ENCODE measurements around the gene ZNF500.
"Not testable (repeated sequence)": the region's sequence is repeated elsewhere in the genome, so short reads cannot be mapped to it uniquely, and the experiment has no call there.

Gene ZNF500

DNA sequence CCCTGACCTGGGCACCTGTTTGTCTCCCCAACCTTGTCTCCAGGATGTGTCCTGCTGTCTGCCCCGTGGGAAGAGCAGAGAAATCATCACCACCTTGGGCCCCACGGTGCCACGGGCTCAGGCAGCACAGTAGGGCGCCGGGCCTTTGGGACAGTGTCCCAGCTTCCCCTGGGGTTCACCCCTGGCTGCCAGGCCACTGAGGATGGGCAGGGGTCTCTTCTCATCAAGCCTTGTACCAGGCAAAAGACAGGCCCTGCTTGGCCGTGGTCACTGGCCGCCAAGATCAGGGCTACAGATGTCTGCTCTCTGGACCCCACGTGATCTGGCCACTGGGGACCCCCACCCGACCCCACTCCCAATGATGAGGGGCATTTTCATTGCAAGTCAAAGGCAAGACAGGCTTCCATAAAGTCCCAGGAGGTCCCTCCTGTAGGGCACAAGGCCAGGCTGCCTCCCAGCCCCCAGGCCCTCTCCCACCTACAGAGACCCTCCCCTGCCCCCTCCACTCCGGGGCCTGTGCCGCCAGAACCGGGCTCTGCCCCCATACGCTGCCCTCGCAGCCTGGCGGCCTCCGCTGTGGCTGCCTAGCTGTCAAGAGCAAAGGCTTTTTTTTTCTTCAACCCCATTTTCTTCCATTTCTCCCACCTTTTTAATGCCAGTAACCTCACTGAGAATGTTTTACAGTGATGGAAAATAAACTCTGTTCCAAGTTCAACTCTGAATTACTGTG is 18.1 kb downstream of the ZNF500 start:
- TF ChIP-seq POLR2A (IDR thresholded peaks at IDR 0.05; ENCODE audit: low read depth, low read length) (no peak), TAF1 (IDR thresholded peaks at IDR 0.05; ENCODE audit: borderline replicate concordance, low read depth, low read length) (no peak), POLR2AphosphoS5 (IDR thresholded peaks at IDR 0.05; ENCODE audit: low read depth, low read length) (no peak)
- no peak for DNase-seq (ENCODE audit: insufficient read length)
- no peak for FAIRE-seq

DNA sequence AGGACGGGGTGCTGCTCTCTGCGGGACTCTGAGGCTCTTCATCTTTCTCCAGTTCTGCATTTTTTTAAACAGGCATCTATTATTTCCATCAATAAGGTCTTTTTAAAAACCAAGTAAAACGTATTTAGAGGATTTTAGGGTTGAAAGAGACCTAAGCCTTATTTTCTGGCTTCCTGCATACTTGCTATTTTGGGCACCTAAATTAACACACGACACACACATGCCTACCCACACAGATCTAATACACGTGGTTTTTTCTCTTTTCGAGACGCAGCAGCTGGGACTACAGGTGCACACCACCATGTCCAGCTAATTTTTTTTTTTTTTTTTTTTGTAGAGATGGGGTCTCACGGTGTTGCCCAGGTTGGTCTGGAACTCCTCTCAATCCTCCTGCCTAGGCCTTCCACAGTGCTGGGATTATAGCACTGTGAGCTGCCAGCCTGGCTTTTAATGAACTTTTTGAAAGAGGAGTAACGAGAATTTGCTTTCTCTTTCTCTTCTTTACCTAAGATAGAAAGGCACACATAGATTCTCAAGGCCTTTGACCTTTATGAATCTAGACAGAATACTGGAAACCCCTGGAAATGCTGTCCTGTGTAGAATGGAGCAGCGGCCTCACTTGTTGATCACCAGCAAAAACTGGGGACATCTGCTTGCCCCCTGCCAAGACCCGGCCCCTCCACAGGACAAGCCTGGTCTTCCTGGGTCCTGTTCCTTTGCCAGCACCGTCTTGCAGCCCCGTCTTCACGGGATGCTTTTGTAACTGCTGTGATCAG is 18.9 kb downstream of the ZNF500 start:
- DNase-seq (ENCODE audit: insufficient read length) = no peak
- TF ChIP-seq POLR2A (IDR thresholded peaks at IDR 0.05; ENCODE audit: low read depth, low read length) (no peak), POLR2AphosphoS5 (IDR thresholded peaks at IDR 0.05; ENCODE audit: low read depth, low read length) (no peak), TAF1 (IDR thresholded peaks at IDR 0.05; ENCODE audit: borderline replicate concordance, low read depth, low read length) (no peak)
- FAIRE-seq = no peak

DNA sequence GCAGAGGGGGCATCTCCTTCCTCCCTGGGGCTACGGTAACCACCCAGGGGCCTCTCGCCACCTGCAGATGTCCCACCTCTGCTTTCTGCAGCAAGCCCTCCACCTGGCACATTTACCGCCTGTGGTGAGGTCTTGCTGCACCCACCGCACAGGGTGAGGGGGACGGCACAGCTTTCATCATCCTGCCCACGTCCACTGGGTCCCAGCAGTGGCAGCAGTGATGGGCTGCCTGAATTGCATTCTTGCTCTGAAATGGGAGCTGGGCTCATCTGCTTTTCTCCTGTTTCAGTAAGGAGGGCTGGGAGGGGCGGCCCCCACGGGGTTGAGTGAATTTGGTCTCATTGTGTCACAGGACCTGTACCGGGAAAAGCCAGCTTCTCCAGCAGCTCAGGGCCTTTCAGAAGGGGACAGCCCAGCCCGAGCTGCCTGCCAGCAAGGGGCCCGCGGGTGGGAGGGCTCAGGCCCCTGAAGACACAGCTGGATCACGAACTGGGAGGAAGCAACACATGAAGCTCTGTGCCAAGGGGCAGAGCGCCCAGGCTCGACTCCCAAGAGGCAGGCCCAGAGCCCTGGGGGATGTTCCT is 19.9 kb downstream of the ZNF500 start:
- no peak for FAIRE-seq
- no peak for DNase-seq (ENCODE audit: insufficient read length)
- TF ChIP-seq POLR2A (IDR thresholded peaks at IDR 0.05; ENCODE audit: low read depth, low read length) (no peak), POLR2AphosphoS5 (IDR thresholded peaks at IDR 0.05; ENCODE audit: low read depth, low read length) (no peak)

DNA sequence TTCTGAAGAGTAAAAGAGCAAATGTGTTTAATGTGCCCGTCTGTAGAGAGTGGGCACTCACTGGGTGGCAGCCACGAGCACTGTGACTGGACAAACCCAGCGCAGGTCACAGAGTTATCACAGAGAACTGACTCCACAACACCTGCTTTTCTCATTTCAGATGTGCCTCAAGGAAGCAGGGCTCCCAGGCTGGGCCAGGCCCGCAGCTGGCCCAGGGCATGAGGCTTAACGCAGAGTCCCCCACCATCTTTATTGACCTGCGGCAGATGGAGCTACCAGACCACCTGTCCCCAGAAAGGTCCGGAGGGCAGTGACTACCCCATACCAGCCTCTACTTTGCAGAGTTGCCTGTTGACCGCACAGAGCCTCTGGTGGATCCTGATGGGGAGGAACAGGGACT is 20.7 kb downstream of the ZNF500 start:
- DNase-seq (ENCODE audit: insufficient read length) (no peak), FAIRE-seq (no peak)
- TF ChIP-seq POLR2AphosphoS5 (IDR thresholded peaks at IDR 0.05; ENCODE audit: low read depth, low read length) = no peak
- no peak for TF ChIP-seq TAF1 (IDR thresholded peaks at IDR 0.05; ENCODE audit: borderline replicate concordance, low read depth, low read length)
- no peak for TF ChIP-seq POLR2A (IDR thresholded peaks at IDR 0.05; ENCODE audit: low read depth, low read length)

DNA sequence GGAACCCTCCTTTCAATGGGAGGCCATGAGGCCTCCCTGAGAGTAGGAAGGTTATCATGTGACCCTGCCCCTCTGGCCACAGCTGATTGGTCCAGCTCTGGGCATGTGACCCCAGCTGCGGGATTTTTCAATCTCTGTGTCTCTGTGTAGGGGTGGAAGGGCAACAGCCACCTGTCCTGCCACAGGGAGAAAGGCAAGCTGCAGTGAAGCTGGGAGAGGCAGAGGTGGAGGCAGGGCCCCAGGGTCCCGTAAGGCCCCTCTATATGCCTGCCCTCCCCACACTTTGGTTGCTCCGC is 21.7 kb downstream of the ZNF500 start:
- TF ChIP-seq POLR2A (IDR thresholded peaks at IDR 0.05; ENCODE audit: low read depth, low read length) (no peak), TAF1 (IDR thresholded peaks at IDR 0.05; ENCODE audit: borderline replicate concordance, low read depth, low read length) (no peak), POLR2AphosphoS5 (IDR thresholded peaks at IDR 0.05; ENCODE audit: low read depth, low read length) (no peak)
- FAIRE-seq = no peak
- DNase-seq (ENCODE audit: insufficient read length) = no peak

DNA sequence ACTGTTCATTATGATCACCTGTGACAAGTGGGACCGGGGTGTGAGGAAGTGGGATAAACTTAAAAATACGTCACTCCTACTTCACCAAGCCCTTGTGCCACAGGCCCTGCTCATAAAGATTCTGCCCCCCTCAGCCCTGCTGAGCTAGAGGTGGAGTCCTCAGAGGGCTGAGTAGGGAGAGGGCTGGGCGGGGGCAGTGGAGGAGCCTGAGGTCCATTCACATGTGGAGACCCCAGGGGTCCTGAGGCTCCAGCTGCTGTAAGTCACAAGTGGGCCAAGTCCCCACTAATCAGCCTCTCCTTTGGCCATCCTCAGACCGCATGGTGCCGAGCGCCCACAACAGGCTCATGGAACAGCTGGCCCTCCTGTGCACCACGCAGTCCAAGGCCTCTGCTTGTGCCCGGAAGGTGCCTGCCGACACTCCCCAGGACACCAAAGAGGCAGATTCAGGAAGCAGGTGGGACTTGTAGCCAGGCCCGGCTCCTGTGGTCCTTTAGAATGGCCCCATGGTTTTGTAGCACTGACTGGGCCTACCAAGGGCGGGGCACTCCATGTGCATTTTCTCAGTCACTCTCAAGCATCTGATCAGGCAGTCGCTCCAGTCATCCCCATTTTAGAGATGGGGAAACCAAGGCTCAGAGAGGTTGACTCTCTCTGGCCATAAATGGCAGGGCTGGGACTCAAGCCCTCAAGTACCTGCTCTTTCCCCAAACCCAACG is 22.2 kb downstream of the ZNF500 start:
- no peak for DNase-seq (ENCODE audit: insufficient read length)
- FAIRE-seq = no peak
- TF ChIP-seq POLR2A (IDR thresholded peaks at IDR 0.05; ENCODE audit: low read depth, low read length) = no peak

DNA sequence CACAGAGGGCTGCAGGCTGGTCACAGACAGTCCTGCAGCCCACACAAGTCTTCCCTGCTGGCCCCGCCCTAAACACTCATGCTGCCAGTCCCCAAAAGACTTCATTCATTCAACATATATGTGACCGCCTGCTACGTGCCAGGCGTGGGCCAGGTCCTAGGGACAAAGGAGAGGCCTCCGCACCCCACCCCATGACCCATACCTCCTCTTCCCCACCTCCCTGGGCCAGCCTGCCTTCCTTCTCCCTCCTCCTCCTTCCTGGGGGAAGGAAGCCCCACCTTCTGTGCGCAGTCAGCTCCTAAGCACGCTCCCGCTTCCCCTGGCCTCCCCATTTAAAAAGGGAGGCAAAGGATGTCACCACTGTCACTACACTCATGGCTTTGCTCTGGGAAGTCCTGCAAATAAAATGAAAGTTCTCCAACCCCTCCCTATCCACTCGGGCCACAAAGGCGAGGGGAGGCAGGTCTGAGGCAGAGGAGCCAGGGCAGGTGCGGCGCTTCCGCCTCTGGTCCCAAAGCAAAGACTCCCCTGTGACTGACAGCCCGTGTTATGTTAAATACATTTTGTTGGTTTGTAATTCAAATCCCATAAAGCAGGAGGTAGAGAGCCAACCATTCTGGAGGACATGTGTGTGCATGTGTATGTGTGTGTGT is 23.6 kb downstream of the ZNF500 start:
- FAIRE-seq = no peak
- TF ChIP-seq POLR2AphosphoS5 (IDR thresholded peaks at IDR 0.05; ENCODE audit: low read depth, low read length) (no peak), TAF1 (IDR thresholded peaks at IDR 0.05; ENCODE audit: borderline replicate concordance, low read depth, low read length) (no peak), POLR2A (IDR thresholded peaks at IDR 0.05; ENCODE audit: low read depth, low read length) (no peak)
- DNase-seq (ENCODE audit: insufficient read length) = no peak

DNA sequence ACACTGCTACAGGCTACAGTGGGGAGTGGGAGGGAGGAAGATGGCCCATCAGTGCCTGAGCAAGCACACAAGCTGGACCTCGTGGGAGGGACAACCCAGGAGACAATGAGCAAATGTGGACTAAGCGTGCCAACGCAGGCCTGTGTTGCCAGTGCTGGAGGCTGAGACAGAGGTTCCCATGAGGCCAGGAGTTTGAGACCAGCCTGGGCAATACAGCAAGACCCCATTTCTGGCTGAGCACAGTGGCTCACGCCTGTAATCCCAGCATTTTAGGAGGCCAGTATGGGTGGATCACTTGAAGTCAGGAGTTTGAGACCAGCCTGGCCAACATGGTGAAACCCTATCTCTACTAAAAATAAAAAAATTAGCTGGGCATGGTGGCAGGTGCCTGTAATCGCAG is 28.6 kb downstream of the ZNF500 start:
- not testable (repeated sequence) for FAIRE-seq; DNase-seq (ENCODE audit: insufficient read length)

DNA sequence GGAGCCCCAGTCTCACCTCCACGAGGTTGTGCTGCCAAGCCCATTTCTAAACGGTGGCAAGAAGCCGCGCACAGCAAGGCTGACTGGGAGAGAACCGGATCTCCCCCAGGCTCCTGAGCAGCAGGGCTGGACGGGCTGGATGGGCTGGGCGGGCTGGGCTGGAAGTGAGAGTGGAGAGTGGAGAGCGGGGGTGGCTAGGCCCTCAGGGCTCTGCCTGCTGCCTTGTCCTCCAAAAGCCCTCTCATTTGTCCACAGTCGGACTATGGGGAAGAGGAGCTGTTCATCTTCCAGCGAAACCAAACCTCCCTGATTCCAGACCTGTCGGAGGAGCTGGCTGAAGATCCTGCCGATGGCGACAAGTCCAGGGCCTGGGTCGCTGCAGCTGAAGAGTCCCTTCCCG is 29.4 kb downstream of the ZNF500 start:
- FAIRE-seq = no peak
- no peak for TF ChIP-seq POLR2AphosphoS5 (IDR thresholded peaks at IDR 0.05; ENCODE audit: low read depth, low read length)
- TF ChIP-seq POLR2A (IDR thresholded peaks at IDR 0.05; ENCODE audit: low read depth, low read length) = no peak
- TF ChIP-seq TAF1 (IDR thresholded peaks at IDR 0.05; ENCODE audit: borderline replicate concordance, low read depth, low read length) = no peak
- DNase-seq (ENCODE audit: insufficient read length) = no peak

DNA sequence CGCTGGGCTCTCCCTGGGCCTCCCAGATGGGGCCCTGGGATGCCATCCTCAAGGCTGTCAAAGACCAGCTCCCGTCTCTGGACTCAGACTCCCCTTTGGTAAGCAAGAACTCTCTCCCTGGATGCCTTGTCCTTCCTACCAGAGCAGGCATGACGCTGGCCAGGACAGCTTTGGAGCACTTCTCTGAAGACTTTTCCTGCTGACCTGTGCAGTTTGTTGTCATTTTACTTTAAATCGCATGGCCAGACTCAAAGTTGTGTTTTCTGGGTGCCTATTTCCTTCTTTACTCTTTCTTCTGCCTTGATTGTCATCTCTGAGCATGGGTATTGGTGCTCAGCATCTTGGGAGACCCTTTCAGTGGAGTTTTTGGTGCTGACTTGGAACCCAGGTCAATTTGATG is 30.4 kb downstream of the ZNF500 start:
- FAIRE-seq = no peak

DNA sequence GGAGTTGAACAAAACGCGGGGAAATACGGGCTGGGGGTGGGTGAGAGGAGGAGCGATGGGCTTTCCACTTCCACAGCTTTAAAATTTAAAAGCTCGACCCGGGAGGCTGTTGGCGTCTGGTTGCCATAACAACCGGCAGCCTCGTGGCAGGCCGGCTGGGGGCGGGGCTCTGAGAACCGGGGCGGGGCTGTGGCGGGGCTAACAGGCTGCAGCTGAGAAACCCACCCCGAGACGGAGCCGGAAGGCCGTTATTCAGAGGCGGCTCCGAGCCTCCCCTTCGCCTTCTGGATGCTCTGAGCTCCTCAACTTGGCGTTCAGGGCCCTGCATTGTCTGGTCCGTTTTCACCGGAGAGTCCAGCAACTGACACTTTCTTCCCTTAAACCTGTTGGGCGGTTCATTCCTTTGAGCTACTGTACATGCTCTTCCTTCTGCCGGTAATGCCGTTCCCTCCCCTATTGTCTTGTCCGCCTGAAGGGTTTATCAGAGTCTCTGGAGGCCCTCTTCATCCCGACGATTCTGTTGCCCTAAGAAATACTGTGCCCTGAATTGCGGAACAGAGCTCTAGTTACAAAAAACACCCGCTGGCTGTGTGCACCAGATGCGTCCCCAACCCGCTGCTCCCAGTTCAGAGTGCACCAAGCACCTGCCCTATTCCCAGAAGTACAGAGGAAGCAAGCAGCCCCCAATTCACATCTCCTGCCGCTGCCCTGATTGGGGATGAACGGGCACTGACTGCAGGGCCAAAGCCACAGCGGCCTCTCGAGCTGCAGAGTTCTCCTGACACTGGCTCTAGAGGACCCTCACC is 32.0 kb downstream of the ZNF500 start:
- TF ChIP-seq POLR2AphosphoS5 (IDR thresholded peaks at IDR 0.05; ENCODE audit: low read depth, low read length) (no peak), TAF1 (IDR thresholded peaks at IDR 0.05; ENCODE audit: borderline replicate concordance, low read depth, low read length) (no peak), POLR2A (IDR thresholded peaks at IDR 0.05; ENCODE audit: low read depth, low read length) (peak; percentile 67; the same call in 1 of the 2 replicates)
- FAIRE-seq (peak; percentile 89), DNase-seq (ENCODE audit: insufficient read length) (peak; percentile 90)

More for the DNA sequence above, 30.4 kb downstream of the ZNF500 start:
- no peak for DNase-seq (ENCODE audit: insufficient read length)
- TF ChIP-seq TAF1 (IDR thresholded peaks at IDR 0.05; ENCODE audit: borderline replicate concordance, low read depth, low read length) = no peak
- no peak for TF ChIP-seq POLR2AphosphoS5 (IDR thresholded peaks at IDR 0.05; ENCODE audit: low read depth, low read length)
- TF ChIP-seq POLR2A (IDR thresholded peaks at IDR 0.05; ENCODE audit: low read depth, low read length) = no peak

Data from GM12892 (cell line).